Keratinocyte (primary cell): ENCODE measurements around the gene FBXL12. TPM values are rescaled to one million over a fixed set of nuclear protein-coding genes. Genes with fewer than 3 reads are reported as not detected.
"Not testable (repeated sequence)": the region's sequence is repeated elsewhere in the genome, so short reads cannot be mapped to it uniquely, and the experiment has no call there.

Source experiments
- DNase-seq: peaks from one replicate; pipeline ENCODE4 v3.0.0-alpha.2; 2011; ENCODE audit warnings: low read depth, missing footprints, low spot score
- FAIRE-seq: peaks from 2 replicates; lab custom pipeline; 2011; peaks lifted over from hg19 to GRCh38; lab: Jason Lieb, UNC
- H2AFZ ChIP-seq: 2 replicates; pipeline ENCODE4 v1.6.0; 2012; ENCODE audit warnings: low read length, control low read depth, inconsistent platforms; ENCODE audit not compliant: control insufficient read depth
- H3K27ac ChIP-seq: 2 replicates; pipeline ENCODE4 v1.5.1; 2011; ENCODE audit warnings: low read length; ENCODE audit not compliant: control insufficient read depth, insufficient read depth
- H3K27me3 ChIP-seq: 3 replicates; pipeline ENCODE4 v1.6.0; 2011; ENCODE audit warnings: low read length; ENCODE audit not compliant: control insufficient read depth, insufficient read depth; ENCODE audit errors: extremely low read depth
- H3K36me3 ChIP-seq, 2 experiments: 2 replicates in 1 of 2; 3 replicates in 1 of 2; pipeline ENCODE4 v1.5.1; 2011; ENCODE audit warnings: low read length in 2 of 2, mild to moderate bottlenecking in 1 of 2; ENCODE audit not compliant: control insufficient read depth in 2 of 2, insufficient read depth in 2 of 2; ENCODE audit errors: extremely low read depth in 1 of 2
- H3K4me1 ChIP-seq: 3 replicates; pipeline ENCODE4 v1.5.1; 2011; ENCODE audit warnings: low read length; ENCODE audit not compliant: control insufficient read depth, insufficient read depth; ENCODE audit errors: extremely low read depth
- H3K4me2 ChIP-seq: 3 replicates; pipeline ENCODE4 v1.6.0; 2011; ENCODE audit warnings: low read depth, low read length; ENCODE audit not compliant: control insufficient read depth, insufficient read depth; ENCODE audit errors: extremely low read depth
- H3K4me3 ChIP-seq, 3 experiments: fragments of 200-600 bp in 1 of 3; sonication (generic) in 1 of 3; 2 replicates in 2 of 3; 3 replicates in 1 of 3; pipeline ENCODE4 v1.5.1; 2011 to 2016; ENCODE audit warnings: low read length in 3 of 3, mild to moderate bottlenecking in 3 of 3, control low read depth in 2 of 3, inconsistent platforms in 1 of 3, low read depth in 1 of 3, mixed read lengths in 1 of 3, mixed run types in 1 of 3, moderate library complexity in 1 of 3; ENCODE audit not compliant: control insufficient read depth in 2 of 3, insufficient read depth in 2 of 3; ENCODE audit errors: extremely low read depth in 1 of 3
- H3K79me2 ChIP-seq: 2 replicates; pipeline ENCODE4 v1.6.0; 2012; ENCODE audit warnings: low read length; ENCODE audit not compliant: control insufficient read depth, insufficient read depth
- H3K9ac ChIP-seq: 3 replicates; pipeline ENCODE4 v1.6.0; 2011; ENCODE audit warnings: low read length; ENCODE audit not compliant: control insufficient read depth, insufficient read depth; ENCODE audit errors: extremely low read depth
- H3K9me1 ChIP-seq: 3 replicates; pipeline ENCODE4 v1.6.0; 2011; ENCODE audit warnings: low read length; ENCODE audit not compliant: control insufficient read depth, insufficient read depth; ENCODE audit errors: extremely low read depth
- H3K9me3 ChIP-seq: 2 replicates; pipeline ENCODE4 v1.5.1; 2012; ENCODE audit warnings: low read depth, low read length; ENCODE audit not compliant: control insufficient read depth
- H4K20me1 ChIP-seq: 3 replicates; pipeline ENCODE4 v1.6.0; 2011; ENCODE audit warnings: low read length; ENCODE audit not compliant: control insufficient read depth, insufficient read depth; ENCODE audit errors: extremely low read depth
- EZH2 ChIP-seq: IDR thresholded peaks from one replicate; pipeline ENCODE4 v1.6.1; 2012; ENCODE audit warnings: inconsistent platforms, mild to moderate bottlenecking, low read length, moderate library complexity
- dilution Hi-C: fragments of 300-500 bp; cut with MboI; formaldehyde crosslinking; loops from one replicate; pipeline ENCODE4 v1.7.0; 2020; ENCODE audit warnings: low sequenced_read_pairs; ENCODE audit not compliant: extremely low pct_ligation_motif_present
- polyA plus RNA-seq, 5 experiments: library from polyadenylated mRNA; depleted of rRNA in 3 of 5; stranded (reverse) in 3 of 5; stranded (forward) in 1 of 5; unstranded in 1 of 5; fragments of >200 nt; gene quantifications; 1 replicate in 1 of 5; 2 replicates in 3 of 5; 3 replicates in 1 of 5; pipeline versions ENCODE4 v1.2.1 to v1.2.3, GENCODE V29; 2011 to 2012; ENCODE audit warnings: missing spikeins in 2 of 5, low read depth in 1 of 5, low replicate concordance in 1 of 5
- TF ChIP-seq, protein P1 (sequence below), 3 experiments: IDR thresholded peaks in 1 of 3; conservative IDR thresholded peaks in 1 of 3; optimal IDR thresholded peaks in 1 of 3; 2 replicates in 2 of 3; 3 replicates in 1 of 3; pipeline versions ENCODE3 to v1.5.1; 2011; ENCODE audit warnings: low read length in 3 of 3, mild to moderate bottlenecking in 3 of 3, moderate library complexity in 2 of 3, control low read depth in 1 of 3, inconsistent platforms in 1 of 3; ENCODE audit not compliant: insufficient read depth in 2 of 3; ENCODE audit errors: extremely low read depth in 1 of 3

The FBXL12 gene
- polyA plus RNA-seq, 1 donor (not counting 4 experiments of a cell fraction or from before 2014, with no cell fraction given): 12.6 TPM

DNA sequence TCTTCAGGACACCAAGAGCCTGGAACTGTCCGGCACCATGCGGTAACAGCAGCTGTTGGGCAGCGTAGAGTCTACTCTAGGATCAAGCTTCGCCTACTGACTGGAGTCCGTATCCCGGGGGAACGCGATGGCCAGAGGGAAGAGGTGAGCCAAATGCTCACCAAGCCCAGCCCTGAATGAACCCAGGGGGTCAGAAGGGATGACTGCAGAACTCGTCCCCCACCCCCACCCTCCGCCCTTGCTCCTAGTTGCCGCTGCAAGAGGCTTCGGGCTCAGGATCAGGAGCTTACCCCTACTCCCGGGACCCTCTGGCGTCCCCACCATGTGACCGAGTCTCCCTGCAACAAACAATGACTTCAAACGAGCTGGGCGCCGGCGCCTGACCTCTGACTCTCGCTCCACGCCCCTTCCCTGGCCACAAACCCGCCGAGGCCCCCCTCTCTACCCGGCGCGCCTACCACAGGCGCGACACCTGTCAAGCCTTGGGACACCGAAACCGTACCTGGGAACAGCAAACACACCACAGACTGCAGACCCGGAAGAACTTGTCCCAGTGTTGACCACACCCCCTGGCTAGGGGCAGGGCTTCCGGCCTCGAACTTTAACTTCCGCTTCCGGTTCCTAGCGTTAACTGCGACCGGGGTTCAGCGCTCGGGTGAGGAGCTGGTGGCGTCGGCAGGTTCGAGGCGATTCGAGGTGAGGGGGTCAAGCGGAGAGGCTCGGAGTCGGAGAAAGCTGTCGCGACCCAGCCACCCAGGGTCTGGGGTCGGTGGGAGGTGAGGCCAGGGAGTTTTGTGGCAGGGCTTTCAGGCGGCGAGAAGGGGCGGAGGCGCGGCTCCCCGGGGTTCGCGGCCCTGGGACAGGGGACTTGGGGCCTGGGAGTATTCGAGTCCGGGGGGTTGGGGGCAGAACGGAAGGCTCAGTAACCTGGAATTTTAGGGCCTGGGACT, 8.7 kb upstream of the FBXL12 start, which contains the start of gene UBL5:
TSS of gene UBL5 (plus strand) at position 630 of the 950 bp plus-strand sequence. CDS start 420 bp downstream, outside the sequence.
- Histone ChIP-seq H3K27ac (peak within 1 kb of the TSS; percentile 60), H3K9ac (peak within 1 kb of the TSS; percentile 90), H3K4me3 (peak within 1 kb of the TSS; percentile 70 to 98 (median 97)), H3K79me2 (peaks cover 48% of the 10 kb centered on the region), H3K4me2 (peak within 1 kb of the TSS; percentile 97), H4K20me1 (no peaks in the 10 kb centered on the region), H3K9me1 (no peaks in the 10 kb centered on the region), H3K4me1 (peaks cover 6% of the 10 kb centered on the region), H2AFZ (peak within 1 kb of the TSS; percentile 74), H3K36me3 (peaks cover 8% of the 10 kb centered on the region in 2 experiments), H3K9me3 (no peaks in the 10 kb centered on the region), H3K27me3 (no peaks in the 10 kb centered on the region)
- dilution Hi-C loops: no loop called here
- peak; percentile 86 for FAIRE-seq
- TF ChIP-seq EZH2: no peak
- TF ChIP-seq, protein P1, sequence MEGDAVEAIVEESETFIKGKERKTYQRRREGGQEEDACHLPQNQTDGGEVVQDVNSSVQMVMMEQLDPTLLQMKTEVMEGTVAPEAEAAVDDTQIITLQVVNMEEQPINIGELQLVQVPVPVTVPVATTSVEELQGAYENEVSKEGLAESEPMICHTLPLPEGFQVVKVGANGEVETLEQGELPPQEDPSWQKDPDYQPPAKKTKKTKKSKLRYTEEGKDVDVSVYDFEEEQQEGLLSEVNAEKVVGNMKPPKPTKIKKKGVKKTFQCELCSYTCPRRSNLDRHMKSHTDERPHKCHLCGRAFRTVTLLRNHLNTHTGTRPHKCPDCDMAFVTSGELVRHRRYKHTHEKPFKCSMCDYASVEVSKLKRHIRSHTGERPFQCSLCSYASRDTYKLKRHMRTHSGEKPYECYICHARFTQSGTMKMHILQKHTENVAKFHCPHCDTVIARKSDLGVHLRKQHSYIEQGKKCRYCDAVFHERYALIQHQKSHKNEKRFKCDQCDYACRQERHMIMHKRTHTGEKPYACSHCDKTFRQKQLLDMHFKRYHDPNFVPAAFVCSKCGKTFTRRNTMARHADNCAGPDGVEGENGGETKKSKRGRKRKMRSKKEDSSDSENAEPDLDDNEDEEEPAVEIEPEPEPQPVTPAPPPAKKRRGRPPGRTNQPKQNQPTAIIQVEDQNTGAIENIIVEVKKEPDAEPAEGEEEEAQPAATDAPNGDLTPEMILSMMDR (optimal IDR thresholded peaks at IDR 0.05 in 1 of 3, IDR thresholded peaks at IDR 0.05 in 1 of 3, conservative IDR thresholded peaks at IDR 0.05 in 1 of 3; ENCODE audit: extremely low read depth in 1 of 3, insufficient read depth in 2 of 3, low read length in 3 of 3): no peak
- peak; percentile 83 for DNase-seq

DNA sequence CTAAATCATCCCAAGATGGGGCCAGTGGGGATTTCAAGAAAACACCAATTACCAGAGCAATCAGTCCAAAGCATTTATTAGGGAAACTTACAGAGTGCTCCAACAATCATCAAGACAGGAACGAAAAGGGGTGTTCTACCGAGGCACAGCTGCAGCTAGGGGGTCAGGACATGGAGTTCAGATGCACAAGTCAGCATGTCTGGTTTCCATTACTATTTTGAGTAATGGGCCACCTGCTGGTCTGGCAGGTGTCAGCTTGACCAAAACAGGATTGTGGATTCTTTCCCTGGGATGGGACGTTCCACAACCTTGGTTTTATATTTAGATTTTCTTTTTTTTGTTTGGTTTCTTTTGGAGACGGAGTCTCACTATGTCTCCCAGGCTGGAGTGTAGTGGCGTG, 4.9 kb upstream of the FBXL12 start:
- peaks cover 9% of the 10 kb centered on the region for H3K4me1 ChIP-seq
- no peak for FAIRE-seq
- no peak for DNase-seq
- TF ChIP-seq, protein P1 (optimal IDR thresholded peaks at IDR 0.05 in 1 of 3, IDR thresholded peaks at IDR 0.05 in 1 of 3, conservative IDR thresholded peaks at IDR 0.05 in 1 of 3; ENCODE audit: extremely low read depth in 1 of 3, insufficient read depth in 2 of 3, low read length in 3 of 3): no peak
- TF ChIP-seq EZH2: no peak
- H3K27ac ChIP-seq: no peak overlapping the region
- H3K4me3 ChIP-seq: no peak overlapping the region
- peaks cover 3% of the 10 kb centered on the region in 2 experiments for H3K36me3 ChIP-seq
- dilution Hi-C loops: no loop called here
- no peaks in the 10 kb centered on the region for H3K9me3 ChIP-seq
- no peak overlapping the region for H3K4me2 ChIP-seq
- H4K20me1 ChIP-seq: no peaks in the 10 kb centered on the region
- no peak overlapping the region for H2AFZ ChIP-seq
- H3K9me1 ChIP-seq: no peaks in the 10 kb centered on the region
- no peaks in the 10 kb centered on the region for H3K27me3 ChIP-seq
- H3K9ac ChIP-seq: no peak overlapping the region
- peaks cover 32% of the 10 kb centered on the region for H3K79me2 ChIP-seq

DNA sequence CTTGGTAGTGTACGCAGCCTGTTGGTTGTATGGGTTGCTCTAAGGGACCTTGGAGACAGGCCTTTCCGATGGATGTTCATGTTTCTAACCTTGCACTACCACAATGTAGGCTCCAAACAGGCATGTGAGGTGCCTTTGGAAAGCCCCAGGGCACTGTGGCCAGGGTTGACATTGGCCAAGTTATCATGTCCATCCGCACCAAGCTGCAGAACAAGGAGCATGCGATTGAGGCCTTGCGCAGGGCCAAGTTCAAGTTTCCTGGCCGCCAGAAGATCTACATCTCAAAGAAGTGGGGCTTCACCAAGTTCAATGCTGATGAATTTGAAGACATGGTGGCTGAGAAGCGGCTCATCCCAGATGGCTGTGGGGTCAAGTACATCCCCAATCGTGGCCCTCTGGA, 1.2 kb upstream of the FBXL12 start:
- FAIRE-seq, H3K27ac ChIP-seq, H3K4me3 ChIP-seq, H3K9ac ChIP-seq, H3K36me3 ChIP-seq, H3K27me3 ChIP-seq, H3K9me1 ChIP-seq, H4K20me1 ChIP-seq, DNase-seq, H3K9me3 ChIP-seq, dilution Hi-C loops: not testable (repeated sequence)
- Histone ChIP-seq H3K4me1 (peaks cover 15% of the 10 kb centered on the region), H2AFZ (peak overlapping the region; percentile 19), H3K79me2 (peaks cover 34% of the 10 kb centered on the region), H3K4me2 (peak overlapping the region; percentile 64)
